Fibroblast of peridontal ligament (primary cell): ENCODE results near the gene SRSF3.
"Not testable (repeated sequence)": the region's sequence is repeated elsewhere in the genome, so short reads cannot be mapped to it uniquely, and the experiment has no call there.

Source experiments
- DNase-seq: peaks from one replicate; pipeline ENCODE4 v3.0.0-alpha.2; 2010; ENCODE audit errors: extremely low read depth

Gene SRSF3

GRCh38 chr6:36643977-36644376, 49.8 kb downstream of the SRSF3 start:
- no peak for DNase-seq

GRCh38 chr6:36649086-36649485, 54.9 kb downstream of the SRSF3 start:
- no peak for DNase-seq

- no peak for DNase-seq
Measured at GRCh38 chr6:36649701-36650484, 55.7 kb downstream of the SRSF3 start.

- DNase-seq = no peak
Measured at GRCh38 chr6:36650848-36651478, 56.8 kb downstream of the SRSF3 start.

- DNase-seq = no peak
Measured at GRCh38 chr6:36651659-36652379, 57.7 kb downstream of the SRSF3 start.

- DNase-seq = not testable (repeated sequence)
Measured at GRCh38 chr6:36654469-36654868, 60.3 kb downstream of the SRSF3 start.
